Anterior cingulate cortex (tissue), 58 donors: ENCODE data around the gene LRBA.
A peak's percentile ranks its signal among the peaks of the same experiment; 100 is the strongest.

Source experiments
- DNase-seq, 58 donors: peaks; one replicate each; lab custom pipeline; 2025; lab: John Stamatoyannopoulos, UW

The LRBA gene

GRCh38 chr4:150820409-150820808 is 194.7 kb downstream of the LRBA start:
- no peak for DNase-seq

GRCh38 chr4:150818661-150819060 is 196.4 kb downstream of the LRBA start:
- no peak for DNase-seq

GRCh38 chr4:150817804-150818528 is 197.1 kb downstream of the LRBA start:
- no peak for DNase-seq

- DNase-seq = no peak
Observed at GRCh38 chr4:150817017-150817416, 198.1 kb downstream of the LRBA start.

- no peak for DNase-seq
Observed at GRCh38 chr4:150816491-150816890, 198.6 kb downstream of the LRBA start.

- no peak for DNase-seq
Observed at GRCh38 chr4:150814873-150815272, 200.2 kb downstream of the LRBA start.

GRCh38 chr4:150805183-150806025 is 209.7 kb downstream of the LRBA start:
- DNase-seq = no peak

GRCh38 chr4:150801833-150802232 is 213.3 kb downstream of the LRBA start:
- DNase-seq = no peak

- no peak for DNase-seq
Observed at GRCh38 chr4:150799207-150799606, 215.9 kb downstream of the LRBA start.

- no peak for DNase-seq
Observed at GRCh38 chr4:150794706-150795105, 220.4 kb downstream of the LRBA start.

- DNase-seq = no peak
Observed at GRCh38 chr4:150789864-150790263, 225.2 kb downstream of the LRBA start.

GRCh38 chr4:150784939-150785338 is 230.1 kb downstream of the LRBA start:
- DNase-seq = no peak

GRCh38 chr4:150784305-150784704 is 230.8 kb downstream of the LRBA start:
- no peak for DNase-seq

GRCh38 chr4:150782921-150783320 is 232.2 kb downstream of the LRBA start:
- DNase-seq = peak in 1 of 58 donors; percentile 1

GRCh38 chr4:150782311-150782710 is 232.8 kb downstream of the LRBA start:
- peak in 1 of 58 donors; percentile 0 for DNase-seq

GRCh38 chr4:150781191-150781590 is 233.9 kb downstream of the LRBA start:
- DNase-seq = no peak

- DNase-seq = no peak
Observed at GRCh38 chr4:150779707-150780106, 235.4 kb downstream of the LRBA start.

GRCh38 chr4:150773729-150774449 is 241.2 kb downstream of the LRBA start:
- DNase-seq = no peak

GRCh38 chr4:150773032-150773431 is 242.1 kb downstream of the LRBA start:
- DNase-seq = no peak

GRCh38 chr4:150771382-150771781 is 243.7 kb downstream of the LRBA start:
- DNase-seq = no peak

- no peak for DNase-seq
Observed at GRCh38 chr4:150769845-150770244, 245.2 kb downstream of the LRBA start.
